H9 (cell line): ENCODE results near the gene DDX4. TPM values are rescaled to one million over a fixed set of nuclear protein-coding genes. Genes with fewer than 3 reads are reported as not detected.

Experiments used
- DNase-seq: peaks from one replicate; pipeline ENCODE4 v3.0.0-alpha.2; 2017
- H2AFZ ChIP-seq: one replicate; pipeline ENCODE4 v1.6.1; 2013; ENCODE audit warnings: mild to moderate bottlenecking, low read length, control low read depth, moderate library complexity
- H2AK5ac ChIP-seq: 2 replicates; pipeline ENCODE4 v1.6.1; 2013; ENCODE audit warnings: low read length, control low read depth, mixed read lengths; ENCODE audit not compliant: insufficient read length
- H2BK120ac ChIP-seq: one replicate; pipeline ENCODE4 v1.6.1; 2013; ENCODE audit warnings: low read depth, mild to moderate bottlenecking, low read length, control low read depth, inconsistent platforms; ENCODE audit not compliant: poor library complexity, severe bottlenecking
- H2BK12ac ChIP-seq: 2 replicates; pipeline ENCODE4 v1.6.1; 2013; ENCODE audit warnings: low read length, control low read depth, mixed read lengths, low read depth; ENCODE audit not compliant: insufficient read length
- H2BK15ac ChIP-seq: 2 replicates; pipeline ENCODE4 v1.6.1; 2013; ENCODE audit warnings: low read depth, low read length, control low read depth
- H2BK20ac ChIP-seq: one replicate; pipeline ENCODE4 v1.6.1; 2013; ENCODE audit warnings: low read depth, mild to moderate bottlenecking, low read length, control low read depth, inconsistent platforms; ENCODE audit not compliant: poor library complexity, severe bottlenecking
- H2BK5ac ChIP-seq: 2 replicates; pipeline ENCODE4 v1.6.1; 2013; ENCODE audit warnings: low read length, control low read depth, mixed read lengths; ENCODE audit not compliant: insufficient read length
- H3K14ac ChIP-seq: 2 replicates; pipeline ENCODE4 v1.6.1; 2013; ENCODE audit warnings: low read length, control low read depth; ENCODE audit not compliant: insufficient read depth
- H3K18ac ChIP-seq: 2 replicates; pipeline ENCODE4 v1.6.1; 2013; ENCODE audit warnings: low read depth, mild to moderate bottlenecking, mixed read lengths, low read length, control low read depth; ENCODE audit not compliant: insufficient read length
- H3K23ac ChIP-seq: 2 replicates; pipeline ENCODE4 v1.6.1; 2013; ENCODE audit warnings: low read length, control low read depth, mixed read lengths, low read depth; ENCODE audit not compliant: insufficient read length
- H3K23me2 ChIP-seq: 2 replicates; pipeline ENCODE4 v1.6.1; 2013; ENCODE audit warnings: low read depth, mild to moderate bottlenecking, mixed read lengths, low read length, control low read depth; ENCODE audit not compliant: insufficient read length, poor library complexity, severe bottlenecking
- H3K27ac ChIP-seq: 2 replicates; pipeline ENCODE4 v1.5.1; 2013; ENCODE audit warnings: low read length, control low read depth, mixed read lengths, low read depth; ENCODE audit not compliant: insufficient read length
- H3K27me3 ChIP-seq: 2 replicates; pipeline ENCODE4 v1.6.1; 2013; ENCODE audit warnings: low read length, control low read depth, inconsistent platforms; ENCODE audit not compliant: insufficient read depth
- H3K4ac ChIP-seq: 2 replicates; pipeline ENCODE4 v1.6.1; 2013; ENCODE audit warnings: low read depth, mild to moderate bottlenecking, control low read depth, inconsistent platforms, low read length, moderate library complexity
- H3K4me1 ChIP-seq: 2 replicates; pipeline ENCODE4 v1.6.1; 2013; ENCODE audit warnings: low read length, control low read depth, inconsistent platforms; ENCODE audit not compliant: insufficient read depth
- H3K4me2 ChIP-seq: 2 replicates; pipeline ENCODE4 v1.6.1; 2013; ENCODE audit warnings: low read length, control low read depth, mixed read lengths; ENCODE audit not compliant: insufficient read length, insufficient read depth
- H3K56ac ChIP-seq: 2 replicates; pipeline ENCODE4 v1.6.1; 2013; ENCODE audit warnings: low read depth, mild to moderate bottlenecking, mixed read lengths, low read length, control low read depth; ENCODE audit not compliant: insufficient read length
- H3K79me1 ChIP-seq: 2 replicates; pipeline ENCODE4 v1.6.1; 2013; ENCODE audit warnings: low read depth, mild to moderate bottlenecking, moderate library complexity, low read length, control low read depth, inconsistent platforms; ENCODE audit not compliant: insufficient read depth, poor library complexity, severe bottlenecking
- H3K79me2 ChIP-seq: 2 replicates; pipeline ENCODE4 v1.6.1; 2013; ENCODE audit warnings: low read length, control low read depth, inconsistent platforms; ENCODE audit not compliant: insufficient read depth
- H3K9ac ChIP-seq: 2 replicates; pipeline ENCODE4 v1.6.1; 2013; ENCODE audit warnings: low read length, control low read depth, mixed read lengths; ENCODE audit not compliant: insufficient read length; ENCODE audit errors: extremely low read depth
- H3K9me3 ChIP-seq: one replicate; pipeline ENCODE4 v1.6.1; 2013; ENCODE audit warnings: low read depth, low read length, inconsistent platforms; ENCODE audit not compliant: control insufficient read depth
- H3T11ph ChIP-seq: one replicate; pipeline ENCODE4 v1.6.1; 2013; ENCODE audit warnings: mild to moderate bottlenecking, low read length, control low read depth, inconsistent platforms
- H4K20me1 ChIP-seq: one replicate; pipeline ENCODE4 v1.6.1; 2013; ENCODE audit not compliant: control insufficient read depth, insufficient read length, insufficient read depth
- H4K5ac ChIP-seq: 2 replicates; pipeline ENCODE4 v1.6.1; 2013; ENCODE audit warnings: low read depth, mild to moderate bottlenecking, mixed read lengths, low read length, control low read depth; ENCODE audit not compliant: insufficient read length
- H4K8ac ChIP-seq: replicated peaks from 2 replicates; pipeline ENCODE4 v1.6.1; 2013; ENCODE audit warnings: low read length, control low read depth, mixed read lengths, low read depth; ENCODE audit not compliant: insufficient read length
- H4K91ac ChIP-seq: 2 replicates; pipeline ENCODE4 v1.6.1; 2013; ENCODE audit warnings: low read depth, mild to moderate bottlenecking, moderate library complexity, mixed read lengths, low read length, control low read depth; ENCODE audit not compliant: insufficient read length
- H3K27ac Mint-ChIP-seq, 3 experiments: 2 replicates in 2 of 3; 3 replicates in 1 of 3; pipeline ENCODE4 v1.8.0; 2020 to 2021; ENCODE audit warnings: mixed read lengths in 3 of 3, mild to moderate bottlenecking in 1 of 3, moderate library complexity in 1 of 3
- H3K27me3 Mint-ChIP-seq: 2 replicates; pipeline ENCODE4 v1.8.0; 2021; ENCODE audit warnings: low read depth, mild to moderate bottlenecking, moderate library complexity, mixed read lengths
- H3K36me3 Mint-ChIP-seq, 3 experiments: 2 replicates in 2 of 3; 3 replicates in 1 of 3; pipeline ENCODE4 v1.8.0; 2020 to 2021; ENCODE audit warnings: low read depth in 3 of 3, mixed read lengths in 3 of 3; ENCODE audit not compliant: insufficient read depth in 1 of 3
- H3K4me1 Mint-ChIP-seq, 2 experiments: 2 replicates each; pipeline ENCODE4 v1.8.0; 2020; ENCODE audit warnings: mixed read lengths in 2 of 2
- H3K4me3 Mint-ChIP-seq, 2 experiments: 2 replicates in 1 of 2; 3 replicates in 1 of 2; pipeline ENCODE4 v1.8.0; 2020 to 2021; ENCODE audit warnings: mild to moderate bottlenecking in 2 of 2, mixed read lengths in 2 of 2, moderate library complexity in 1 of 2
- H3K9me3 Mint-ChIP-seq, 2 experiments: 2 replicates in 1 of 2; 3 replicates in 1 of 2; pipeline ENCODE4 v1.8.0; 2020; ENCODE audit warnings: mild to moderate bottlenecking in 2 of 2, mixed read lengths in 2 of 2, moderate library complexity in 1 of 2
- WGBS: extraction: QIAGEN DNeasy Blood & Tissue Kit; methylation state at CpG from one replicate; pipeline ENCODE4 v1.1.7; 2013; ENCODE audit warnings: missing lambda C conversion rate, low lambda C conversion rate, mixed read lengths; ENCODE audit not compliant: insufficient read length; ENCODE audit errors: extremely low coverage; 5-methylcytosine and 5-hydroxymethylcytosine counted together
- total RNA-seq: library from RNA; stranded (reverse); gene quantifications from 2 replicates; pipeline ENCODE4 v1.2.1, GENCODE V29; 2021
- TF ChIP-seq, protein P1 (sequence below): fragments of 200-600 bp; sonication (generic); conservative IDR thresholded peaks from 3 replicates; pipeline ENCODE4 v1.8.0; 2021; ENCODE audit warnings: antibody characterized with exemption, mild to moderate bottlenecking

The DDX4 gene
- total RNA-seq, 1 experiment from 2014 or later: not detected

- no peak for DNase-seq
- peaks cover 5 to 6% of the 10 kb centered on the region in 2 experiments; a peak in 3 of 4 replicates for H3K4me1 Mint-ChIP-seq
- no peaks in the 10 kb centered on the region for H3K4me1 ChIP-seq
- no peak overlapping the region for H4K91ac ChIP-seq
- H4K8ac ChIP-seq: no peak overlapping the region
- no peak overlapping the region for H4K5ac ChIP-seq
- no peaks in the 10 kb centered on the region for H3K27me3 ChIP-seq
- no peak overlapping the region for H3K4ac ChIP-seq
- no peak overlapping the region for H2AK5ac ChIP-seq
- H3K9ac ChIP-seq: no peak overlapping the region
- H3K9me3 ChIP-seq: no peaks in the 10 kb centered on the region
- H2BK5ac ChIP-seq: no peak overlapping the region
- TF ChIP-seq, protein P1, sequence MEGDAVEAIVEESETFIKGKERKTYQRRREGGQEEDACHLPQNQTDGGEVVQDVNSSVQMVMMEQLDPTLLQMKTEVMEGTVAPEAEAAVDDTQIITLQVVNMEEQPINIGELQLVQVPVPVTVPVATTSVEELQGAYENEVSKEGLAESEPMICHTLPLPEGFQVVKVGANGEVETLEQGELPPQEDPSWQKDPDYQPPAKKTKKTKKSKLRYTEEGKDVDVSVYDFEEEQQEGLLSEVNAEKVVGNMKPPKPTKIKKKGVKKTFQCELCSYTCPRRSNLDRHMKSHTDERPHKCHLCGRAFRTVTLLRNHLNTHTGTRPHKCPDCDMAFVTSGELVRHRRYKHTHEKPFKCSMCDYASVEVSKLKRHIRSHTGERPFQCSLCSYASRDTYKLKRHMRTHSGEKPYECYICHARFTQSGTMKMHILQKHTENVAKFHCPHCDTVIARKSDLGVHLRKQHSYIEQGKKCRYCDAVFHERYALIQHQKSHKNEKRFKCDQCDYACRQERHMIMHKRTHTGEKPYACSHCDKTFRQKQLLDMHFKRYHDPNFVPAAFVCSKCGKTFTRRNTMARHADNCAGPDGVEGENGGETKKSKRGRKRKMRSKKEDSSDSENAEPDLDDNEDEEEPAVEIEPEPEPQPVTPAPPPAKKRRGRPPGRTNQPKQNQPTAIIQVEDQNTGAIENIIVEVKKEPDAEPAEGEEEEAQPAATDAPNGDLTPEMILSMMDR: no peak
- H2BK120ac ChIP-seq: no peak overlapping the region
- no peak overlapping the region for H3K4me3 Mint-ChIP-seq
- H3K9me3 Mint-ChIP-seq: no peaks in the 10 kb centered on the region
- H3K27me3 Mint-ChIP-seq: no peaks in the 10 kb centered on the region
- no peaks in the 10 kb centered on the region for H4K20me1 ChIP-seq
- no peaks in the 10 kb centered on the region for H3K79me1 ChIP-seq
- H3K27ac ChIP-seq: no peak overlapping the region
- H3K27ac Mint-ChIP-seq: no peak overlapping the region
- H3K4me2 ChIP-seq: no peak overlapping the region
- H3K79me2 ChIP-seq: no peaks in the 10 kb centered on the region
- no CpG with 5 or more reads among the region's 2 CpGs for WGBS
- H3K56ac ChIP-seq: no peak overlapping the region
- H3K23me2 ChIP-seq: no peaks in the 10 kb centered on the region
- no peak overlapping the region for H2BK12ac ChIP-seq
- H2BK15ac ChIP-seq: no peak overlapping the region
- no peaks in the 10 kb centered on the region for H3K36me3 Mint-ChIP-seq
- H3K14ac ChIP-seq: no peak overlapping the region
- no peak overlapping the region for H3K18ac ChIP-seq
- no peak overlapping the region for H3T11ph ChIP-seq
- peak overlapping the region; percentile 4 for H2AFZ ChIP-seq
- no peak overlapping the region for H2BK20ac ChIP-seq
- H3K23ac ChIP-seq: no peak overlapping the region
Observed at GRCh38 chr5:55749387-55749786, 11.5 kb downstream of the DDX4 start.
